Breast epithelium (tissue), 4 donors: ENCODE measurements around the gene FLOT1. TPM values are rescaled to one million over a fixed set of nuclear protein-coding genes. Genes with fewer than 3 reads are reported as not detected.

Source experiments
- DNase-seq, 2 donors: peaks; one replicate each; pipeline ENCODE4 v3.0.0-alpha.2; 2019; ENCODE audit warnings: low spot score in 2 of 2
- H3K27ac ChIP-seq, 2 donors: fragments of 200-600 bp; sonication (generic) in 1 of 2; one replicate each; pipeline ENCODE4 v1.5.1; 2016 to 2019; ENCODE audit warnings: mild to moderate bottlenecking in 1 of 2
- H3K27me3 ChIP-seq, 2 donors: fragments of 200-600 bp; sonication (generic) in 1 of 2; one replicate each; pipeline versions ENCODE4 v1.5.1 to v1.6.0; 2017 to 2019; ENCODE audit warnings: control low read depth in 1 of 2, mild to moderate bottlenecking in 1 of 2
- H3K36me3 ChIP-seq: fragments of 200-600 bp; one replicate; pipeline ENCODE4 v1.5.1; 2019
- H3K4me1 ChIP-seq, 2 donors: fragments of 200-600 bp; sonication (generic); one replicate each; pipeline ENCODE4 v1.5.1; 2016 to 2019; ENCODE audit warnings: control low read depth in 1 of 2
- H3K4me3 ChIP-seq, 3 donors: fragments of 200-600 bp; sonication (generic); 1 replicate in 2 of 3; 2 replicates in 1 of 3; pipeline ENCODE4 v1.5.1; 2016 to 2019; ENCODE audit warnings: mild to moderate bottlenecking in 3 of 3, moderate library complexity in 2 of 3
- H3K9me3 ChIP-seq, 2 donors: fragments of 200-600 bp; sonication (generic) in 1 of 2; one replicate each; pipeline ENCODE4 v1.5.1; 2016 to 2019; ENCODE audit warnings: control low read depth in 1 of 2
- CTCF ChIP-seq, 3 donors: fragments of 450-650 bp; IDR thresholded peaks; one replicate each; pipeline ENCODE4 v1.5.1; 2016 to 2017; ENCODE audit warnings: antibody characterized with exemption in 3 of 3, mild to moderate bottlenecking in 3 of 3, moderate library complexity in 3 of 3
- POLR2A ChIP-seq: fragments of 450-650 bp; IDR thresholded peaks from one replicate; pipeline ENCODE4 v1.6.1; 2016; ENCODE audit warnings: antibody characterized with exemption, mild to moderate bottlenecking, moderate library complexity
- POLR2AphosphoS5 ChIP-seq, 3 donors: sonication (generic); formaldehyde crosslinking; IDR thresholded peaks; one replicate each; pipeline ENCODE4 v1.6.1; 2017; ENCODE audit warnings: antibody characterized with exemption in 3 of 3
- intact Hi-C: fragments of 100-400 bp; cut with DNase I; formaldehyde crosslinking; loops from one replicate; pipeline ENCODE4 v1.15.1; 2023; ENCODE audit warnings: low total_unique reads
- total RNA-seq, 3 donors: library from RNA; depleted of rRNA; stranded (reverse); fragments of >200 nt; gene quantifications; one replicate each; pipeline ENCODE4 v1.1.0, GENCODE V29; 2016

The FLOT1 gene
- total RNA-seq, 3 donors from 2014 or later, result 80.5 to 171 (median 142) TPM

- no peaks in the 10 kb centered on the region for H3K36me3 ChIP-seq
- no peak overlapping the region for H3K4me3 ChIP-seq
- H3K4me1 ChIP-seq, result peaks cover 10 to 21% of the 10 kb centered on the region in 2 donors
- TF ChIP-seq POLR2A (no peak), CTCF (IDR thresholded peaks at IDR 0.05) (no peak), POLR2AphosphoS5 (IDR thresholded peaks at IDR 0.05) (no peak)
- no peaks in the 10 kb centered on the region for H3K27me3 ChIP-seq
- intact Hi-C loops, result no loop called here
- H3K9me3 ChIP-seq, result no peaks in the 10 kb centered on the region
- peak overlapping the region; percentile 90 to 96 for H3K27ac ChIP-seq
- DNase-seq, result no peak
Observed at GRCh38 chr6:30782425-30783014, 40.0 kb upstream of the FLOT1 start.

GRCh38 chr6:30781743-30782424 lies 39.4 kb upstream of the FLOT1 start:
- Histone ChIP-seq H3K27ac (peak overlapping the region; percentile 90 to 96), H3K9me3 (no peaks in the 10 kb centered on the region), H3K4me3 (no peak overlapping the region), H3K4me1 (peaks cover 10 to 21% of the 10 kb centered on the region in 2 donors), H3K36me3 (no peaks in the 10 kb centered on the region), H3K27me3 (no peaks in the 10 kb centered on the region)
- intact Hi-C loops, result no loop called here
- DNase-seq, result peak; percentile 94 to 98
- no peak for TF ChIP-seq CTCF (IDR thresholded peaks at IDR 0.05)
- TF ChIP-seq POLR2A, result no peak
- TF ChIP-seq POLR2AphosphoS5 (IDR thresholded peaks at IDR 0.05), result peak; percentile 92 to 99 (median 99)

- intact Hi-C loops, result no loop called here
- DNase-seq, result no peak
- H3K4me1 ChIP-seq, result peaks cover 10 to 21% of the 10 kb centered on the region in 2 donors
Observed at GRCh38 chr6:30781395-30781742, 38.9 kb upstream of the FLOT1 start.

GRCh38 chr6:30780642-30780920 lies 38.1 kb upstream of the FLOT1 start:
- Histone ChIP-seq H3K36me3 (no peaks in the 10 kb centered on the region), H3K9me3 (no peaks in the 10 kb centered on the region), H3K27me3 (no peaks in the 10 kb centered on the region), H3K27ac (peak overlapping the region; percentile 90 to 91), H3K4me1 (peaks cover 10 to 21% of the 10 kb centered on the region in 2 donors), H3K4me3 (no peak overlapping the region)
- no peak for TF ChIP-seq CTCF (IDR thresholded peaks at IDR 0.05)
- no peak for TF ChIP-seq POLR2AphosphoS5 (IDR thresholded peaks at IDR 0.05)
- TF ChIP-seq POLR2A, result no peak
- DNase-seq, result no peak
- intact Hi-C loops, result no loop called here

More at GRCh38 chr6:30781395-30781742, 38.9 kb upstream of the FLOT1 start:
- H3K36me3 ChIP-seq, result no peaks in the 10 kb centered on the region
- no peaks in the 10 kb centered on the region for H3K9me3 ChIP-seq
- peak overlapping the region; percentile 90 to 96 for H3K27ac ChIP-seq
- TF ChIP-seq CTCF (IDR thresholded peaks at IDR 0.05), result no peak
- no peak for TF ChIP-seq POLR2A
- no peak for TF ChIP-seq POLR2AphosphoS5 (IDR thresholded peaks at IDR 0.05)
- no peaks in the 10 kb centered on the region for H3K27me3 ChIP-seq
- no peak overlapping the region for H3K4me3 ChIP-seq

- no peak for TF ChIP-seq POLR2AphosphoS5 (IDR thresholded peaks at IDR 0.05)
- TF ChIP-seq POLR2A, result no peak
- no peak for TF ChIP-seq CTCF (IDR thresholded peaks at IDR 0.05)
- peak overlapping the region; percentile 90 to 91 for H3K27ac ChIP-seq
- no peaks in the 10 kb centered on the region for H3K9me3 ChIP-seq
- H3K4me1 ChIP-seq, result peaks cover 10 to 21% of the 10 kb centered on the region in 2 donors
- intact Hi-C loops, result no loop called here
- H3K36me3 ChIP-seq, result no peaks in the 10 kb centered on the region
- DNase-seq, result no peak
- no peak overlapping the region for H3K4me3 ChIP-seq
- H3K27me3 ChIP-seq, result no peaks in the 10 kb centered on the region
Observed at GRCh38 chr6:30779850-30780641, 37.6 kb upstream of the FLOT1 start.
